K562 (cell line): Measurements from ENCODE around the gene H3-3A. TPM values are rescaled to one million over a fixed set of nuclear protein-coding genes. Genes with fewer than 3 reads are reported as not detected.

Experiments used
- ATAC-seq: fragments of 200-7000 bp; cut with Tn5 transposase; 3 replicates; pipeline ENCODE4 v1.9.1; 2020; ENCODE audit warnings: moderate library complexity
- BruUV-seq: library from RNA; stranded (reverse); fragments of 400-500 nt; replicated peaks from 2 replicates; lab custom pipeline; 2021; lab: Mats Ljungman, UMichigan
- CTCF ChIA-PET: fragments of 300-600 bp; formaldehyde crosslinking; extraction: SDS; loops from one replicate; lab custom pipeline; 2021; ENCODE audit warnings: low intra/inter-chr PET ratio; lab: Yijun Ruan, JAX
- POLR2A ChIA-PET: fragments of 300-600, 350-650 bp; sonication (Branson Sonifier 250); formaldehyde crosslinking; extraction: SDS; loops from one replicate; lab custom pipeline; 2021; ENCODE audit warnings: antibody characterized with exemption, inconsistent platforms; lab: Yijun Ruan, JAX
- DNase-seq, 4 experiments: peaks; one replicate each; pipeline versions ENCODE4 v3.0.0 to v3.0.0-alpha.2; 2011 to 2018; ENCODE audit warnings: low spot score in 3 of 4, mixed read lengths in 3 of 4; ENCODE audit errors: extremely low read depth in 1 of 4
- FAIRE-seq: peaks from 2 replicates; lab custom pipeline; 2011; peaks lifted over from hg19 to GRCh38; lab: Jason Lieb, UNC
- H2AFZ ChIP-seq: 2 replicates; pipeline ENCODE4 v1.6.0; 2011; ENCODE audit warnings: low read depth, low read length, control low read depth, inconsistent platforms
- H3K27ac ChIP-seq: fragments of 200-600 bp; 3 replicates; pipeline ENCODE4 v1.8.0; 2011; ENCODE audit warnings: low read depth, mild to moderate bottlenecking, control low read depth, inconsistent platforms, low read length, moderate library complexity, mixed read lengths; ENCODE audit errors: extremely low read depth
- H3K27me3 ChIP-seq, 2 experiments: fragments of 300-600 bp in 1 of 2; 2 replicates in 1 of 2; 3 replicates in 1 of 2; pipeline versions ENCODE4 v1.6.0 to v1.8.0; 2011; ENCODE audit warnings: inconsistent platforms in 2 of 2, low read length in 2 of 2, mild to moderate bottlenecking in 1 of 2, mixed read lengths in 1 of 2, moderate library complexity in 1 of 2; ENCODE audit not compliant: control insufficient read depth in 2 of 2, insufficient read depth in 2 of 2
- H3K36me3 ChIP-seq: fragments of 300-600 bp; 3 replicates; pipeline ENCODE4 v1.8.0; 2011; ENCODE audit warnings: mild to moderate bottlenecking, low read length, inconsistent platforms; ENCODE audit not compliant: control insufficient read depth, insufficient read depth
- H3K4me1 ChIP-seq, 2 experiments: fragments of 200-600 bp in 1 of 2; replicated peaks in 1 of 2; 2 replicates in 1 of 2; 3 replicates in 1 of 2; pipeline versions ENCODE4 v1.5.1 to v1.8.0; 2011; ENCODE audit warnings: inconsistent platforms in 2 of 2, low read length in 2 of 2, mild to moderate bottlenecking in 1 of 2, mixed read lengths in 1 of 2, moderate library complexity in 1 of 2; ENCODE audit not compliant: control insufficient read depth in 2 of 2, insufficient read depth in 2 of 2
- H3K4me2 ChIP-seq: 2 replicates; pipeline ENCODE4 v1.6.1; 2011; ENCODE audit warnings: low read length, control low read depth, inconsistent platforms, mixed read lengths; ENCODE audit not compliant: insufficient read depth
- H3K4me3 ChIP-seq: fragments of 200-600 bp; sonication (generic), shearing (Covaris generic); 2 replicates; pipeline ENCODE4 v1.5.1; 2016; ENCODE audit warnings: control low read depth, inconsistent platforms
- H3K79me2 ChIP-seq: fragments of 200-600 bp; 3 replicates; pipeline ENCODE4 v1.8.0; 2011; ENCODE audit warnings: low read length, inconsistent platforms; ENCODE audit not compliant: control insufficient read depth, insufficient read depth
- H3K9ac ChIP-seq, 2 experiments: 2 replicates each; pipeline versions ENCODE4 v1.6.0 to v1.6.1; 2011; ENCODE audit warnings: low read depth in 2 of 2, low read length in 2 of 2, control low read depth in 1 of 2, inconsistent platforms in 1 of 2, mild to moderate bottlenecking in 1 of 2, mixed read lengths in 1 of 2; ENCODE audit not compliant: insufficient read depth in 1 of 2
- H3K9me1 ChIP-seq: one replicate; pipeline ENCODE4 v1.6.0; 2011; ENCODE audit warnings: inconsistent platforms, mild to moderate bottlenecking, low read length, moderate library complexity; ENCODE audit not compliant: control insufficient read depth, insufficient read depth
- H3K9me3 ChIP-seq: replicated peaks from 2 replicates; pipeline ENCODE4 v1.5.1; 2011; ENCODE audit warnings: low read depth, low read length, inconsistent platforms; ENCODE audit not compliant: control insufficient read depth, insufficient read depth
- H4K20me1 ChIP-seq: replicated peaks from 2 replicates; pipeline ENCODE4 v1.6.1; 2011; ENCODE audit warnings: low read length, inconsistent platforms, mixed read lengths; ENCODE audit not compliant: control insufficient read depth, insufficient read depth
- BDP1 ChIP-seq: IDR thresholded peaks from 3 replicates; pipeline ENCODE4 v1.6.1; 2011; ENCODE audit not compliant: insufficient read length, insufficient read depth
- CCAR2 ChIP-seq: fragments of 200-400 bp; formaldehyde crosslinking; IDR thresholded peaks from 2 replicates; pipeline ENCODE4 v1.6.1; 2017; ENCODE audit warnings: mild to moderate bottlenecking, low read depth, low read length
- E4F1 ChIP-seq: fragments of 250-450 bp; sonication (Bioruptor Pico); IDR thresholded peaks from 2 replicates; pipeline ENCODE4 v1.5.0; 2021; ENCODE audit warnings: mild to moderate bottlenecking, borderline replicate concordance
- NCOA1 ChIP-seq: fragments of 450-650 bp; IDR thresholded peaks from 2 replicates; pipeline ENCODE4 v1.6.1; 2016; ENCODE audit warnings: low read depth
- NFE2 ChIP-seq: IDR thresholded peaks from 2 replicates; pipeline ENCODE4 v1.6.1; 2014; ENCODE audit warnings: antibody characterized with exemption, low read depth
- NFYB ChIP-seq: IDR thresholded peaks from 2 replicates; pipeline ENCODE4 v1.6.1; 2011; ENCODE audit warnings: mild to moderate bottlenecking, moderate library complexity; ENCODE audit not compliant: insufficient read length; ENCODE audit errors: extremely low read depth
- NKRF ChIP-seq: fragments of 450-650 bp; IDR thresholded peaks from 2 replicates; pipeline ENCODE4 v1.6.1; 2016; ENCODE audit warnings: borderline replicate concordance
- NONO ChIP-seq, 2 experiments: fragments of 200-400 bp in 1 of 2; fragments of 450-650 bp in 1 of 2; formaldehyde crosslinking in 1 of 2; IDR thresholded peaks; 2 replicates each; pipeline ENCODE4 v1.6.1; 2017; ENCODE audit warnings: low read depth in 2 of 2, mild to moderate bottlenecking in 2 of 2, moderate library complexity in 2 of 2, low read length in 1 of 2
- PURB ChIP-seq: sonication (generic); formaldehyde crosslinking; IDR thresholded peaks from 2 replicates; pipeline ENCODE4 v1.9.0; 2021; ENCODE audit warnings: low read depth, mild to moderate bottlenecking, missing genetic modification reagents
- RBFOX2 ChIP-seq: fragments of 200-400 bp; formaldehyde crosslinking; IDR thresholded peaks from 2 replicates; pipeline ENCODE4 v1.6.1; 2017; ENCODE audit warnings: low read depth, mild to moderate bottlenecking, low read length, moderate library complexity
- RBM25 ChIP-seq: fragments of 200-400 bp; formaldehyde crosslinking; IDR thresholded peaks from 2 replicates; pipeline ENCODE4 v1.6.1; 2018; ENCODE audit warnings: low read length, low read depth, moderate library complexity; ENCODE audit not compliant: severe bottlenecking
- RFX1 ChIP-seq: fragments of 450-650 bp; IDR thresholded peaks from 2 replicates; pipeline ENCODE4 v1.6.1; 2016; ENCODE audit warnings: mild to moderate bottlenecking, moderate library complexity
- SP1 ChIP-seq: sonication (generic); formaldehyde crosslinking; IDR thresholded peaks from 2 replicates; pipeline ENCODE4 v1.8.1; 2022; ENCODE audit warnings: mild to moderate bottlenecking, missing genetic modification reagents
- STAT5B ChIP-seq: fragments of 250-450 bp; sonication (Bioruptor Pico); IDR thresholded peaks from 2 replicates; pipeline ENCODE4 v1.8.0; 2021; ENCODE audit warnings: mild to moderate bottlenecking, inconsistent platforms
- ZNF699 ChIP-seq: fragments of 250-450 bp; sonication (Bioruptor Pico); IDR thresholded peaks from 2 replicates; pipeline ENCODE4 v1.8.0; 2021; ENCODE audit warnings: mild to moderate bottlenecking, moderate library complexity; ENCODE audit not compliant: insufficient replicate concordance
- WGBS: fragments of 100-300 bp; shearing (Covaris generic); methylation state at CpG from one replicate; pipeline ENCODE4 v1.1.6; 2016; ENCODE audit warnings: low coverage, mixed read lengths; ENCODE audit not compliant: insufficient coverage; ENCODE audit errors: missing lambda C conversion rate; 5-methylcytosine and 5-hydroxymethylcytosine counted together
- in situ Hi-C: fragments of 300-500 bp; cut with MboI; formaldehyde crosslinking; loops from 4 replicates; pipeline ENCODE4 v1.15.0; 2018; ENCODE audit warnings: inconsistent platforms, mixed read lengths
- intact Hi-C: fragments of 100-400 bp; cut with micrococcal nuclease; formaldehyde crosslinking; loops from 2 replicates; pipeline ENCODE4 v1.14.2; 2022
- polyA plus RNA-seq, 8 experiments: library from polyadenylated mRNA; depleted of rRNA in 4 of 8; stranded (reverse) in 5 of 8; unstranded in 3 of 8; fragments of >200 nt; fragmentation: Nextera tagmentation in 2 of 8; fragmentation: Illumina TruSeq in 1 of 8; extraction: Ambion mirVana in 2 of 8; extraction: Trizol in 1 of 8; gene quantifications; 2 replicates each; pipeline versions ENCODE4 v1.2.1 to v1.2.3, GENCODE V29; 2011 to 2014; ENCODE audit warnings: inconsistent platforms in 1 of 8, missing spikeins in 1 of 8
- total RNA-seq, 7 experiments: library from RNA; depleted of rRNA in 6 of 7; stranded (reverse); fragments of >200 nt in 6 of 7; fragmentation: Illumina TruSeq in 2 of 7; extraction: Trizol in 2 of 7; gene quantifications; 2 replicates each; pipeline versions ENCODE4 v1.2.1 to v1.2.3, GENCODE V29; 2011 to 2021; ENCODE audit warnings: low replicate concordance in 1 of 7

H3-3A gene
- total and polyA plus RNA-seq, 9 of the 15 experiments (the other 6 are each of a cell fraction or from before 2014, with no cell fraction given) = 426 to 1,083 (median 591) TPM

DNA sequence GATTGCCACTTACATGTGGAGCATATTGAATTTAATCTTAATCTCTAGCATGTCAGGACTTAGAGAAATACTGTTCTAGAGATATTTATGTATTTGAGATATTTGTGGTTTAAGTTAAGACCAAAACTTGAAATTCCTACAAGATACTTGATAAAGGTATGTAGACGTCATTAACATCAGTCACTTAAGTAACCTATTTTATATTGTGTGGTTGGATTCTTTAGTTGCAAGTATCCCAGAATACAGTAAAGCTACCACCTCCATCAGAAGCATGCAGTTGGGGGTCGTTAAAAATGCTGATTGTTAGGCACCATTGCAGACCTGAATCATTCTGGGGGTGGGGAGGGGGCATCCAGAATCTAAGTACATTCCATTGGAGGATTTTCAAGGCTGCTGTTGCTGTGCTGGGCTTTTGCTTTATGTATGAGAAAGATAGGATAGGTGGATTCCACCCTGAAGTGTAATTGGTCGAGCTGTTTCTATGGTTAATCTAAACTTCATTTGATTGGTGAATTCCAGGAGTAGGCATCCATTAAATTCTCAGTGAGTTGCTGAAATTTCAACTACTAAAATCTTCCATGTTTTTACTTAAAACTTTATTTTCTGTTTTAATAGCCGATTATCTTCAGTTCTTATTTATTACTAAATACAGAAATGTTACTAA is 4.0 kb downstream of the H3-3A start:
- no peak for FAIRE-seq
- no peak overlapping the region for H2AFZ ChIP-seq
- H3K4me1 ChIP-seq = peaks cover 5 to 19% of the 10 kb centered on the region in 2 experiments
- ChIA-PET POLR2A (interaction anchor here (0.7 to 3.3 kb wide), 7 partner anchors 9 to 79 kb away, joined by 3 to 49 read pairs (median 6); partner anchors contain the start of gene SDE2), CTCF (interaction anchor here (3.3 kb wide), 1 partner anchor 55 kb away, joined by 56 read pairs; no protein-coding TSS in a partner anchor)
- H3K4me2 ChIP-seq = peak overlapping the region; percentile 15; the same call in 1 of the 2 replicates
- no peak overlapping the region for H3K4me3 ChIP-seq
- no peak for ATAC-seq
- TF ChIP-seq NFYB (peak; percentile 35), NCOA1 (no peak), SP1 (peak; percentile 39; the same call in 1 of the 2 replicates), CCAR2 (no peak), NKRF (no peak), RFX1 (peak; percentile 25; the same call in 1 of the 2 replicates), NONO (IDR thresholded peaks at IDR 0.05; ENCODE audit: low read depth in 2 of 2, low read length in 1 of 2) (no peak), NFE2 (no peak), ZNF699 (CRISPR knock-in tag) (no peak), RBFOX2 (peak; percentile 56), E4F1 (CRISPR knock-in tag) (no peak), BDP1 (no peak), RBM25 (peak; percentile 23), PURB (CRISPR knock-in tag) (no peak), STAT5B (CRISPR knock-in tag) (no peak)
- peaks cover 86% of the 10 kb centered on the region for H3K79me2 ChIP-seq
- WGBS = 73% methylated on average over 4 of the region's 4 CpGs
- peak overlapping the region in 1 of 2 experiments; percentile 94; a peak in 1 of 4 replicates for H3K9ac ChIP-seq
- BruUV-seq = no TSS peak
- peaks cover 60% of the 10 kb centered on the region for H4K20me1 ChIP-seq
- in situ Hi-C loops = no loop called here
- no peak overlapping the region for H3K27ac ChIP-seq
- H3K27me3 ChIP-seq = no peaks in the 10 kb centered on the region
- H3K36me3 ChIP-seq = peaks cover 67% of the 10 kb centered on the region
- no peaks in the 10 kb centered on the region for H3K9me3 ChIP-seq
- DNase-seq = no peak
- peaks cover 12% of the 10 kb centered on the region for H3K9me1 ChIP-seq
- intact Hi-C loops = no loop called here
